ENCODE measurements around the gene IGFBP1. TPM values are rescaled to one million over a fixed set of nuclear protein-coding genes. Genes with fewer than 3 reads are reported as not detected.

Gene IGFBP1
- total RNA-seq, 1 donor from 2014 or later = not detected

DNA sequence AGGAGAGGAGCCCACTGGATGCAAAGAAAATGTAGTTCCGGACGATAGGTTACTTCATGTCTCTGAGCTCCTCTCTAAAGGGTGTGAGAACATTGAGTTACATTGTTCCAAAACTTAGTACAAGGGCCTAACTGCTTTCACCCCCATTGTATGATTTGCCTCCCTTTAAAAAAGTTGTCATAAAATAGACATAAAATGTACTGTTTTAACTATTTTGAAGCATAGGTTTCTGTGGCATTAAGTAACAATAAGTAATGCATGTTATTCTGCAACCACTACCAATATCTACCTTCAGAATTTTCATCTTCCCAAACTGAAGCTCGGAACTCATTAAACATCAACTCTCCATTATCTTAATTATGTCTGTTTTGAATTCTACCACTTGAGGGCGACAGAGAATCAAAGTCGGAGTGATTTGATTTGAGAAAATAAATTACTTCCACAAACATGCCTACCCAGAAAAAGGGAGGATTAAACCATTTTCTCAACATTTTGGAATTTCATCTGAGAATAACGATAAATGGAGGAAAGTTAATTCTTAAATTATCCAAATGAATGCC lies 2.7 kb downstream of the IGFBP1 start:
- no peak overlapping the region for H3K27ac Mint-ChIP-seq
- DNase-seq (ENCODE audit: low spot score in 2 of 2, unreplicated experiment in 2 of 2) = no peak
- H3K4me3 Mint-ChIP-seq = no peak overlapping the region
- TF ChIP-seq, protein P1, sequence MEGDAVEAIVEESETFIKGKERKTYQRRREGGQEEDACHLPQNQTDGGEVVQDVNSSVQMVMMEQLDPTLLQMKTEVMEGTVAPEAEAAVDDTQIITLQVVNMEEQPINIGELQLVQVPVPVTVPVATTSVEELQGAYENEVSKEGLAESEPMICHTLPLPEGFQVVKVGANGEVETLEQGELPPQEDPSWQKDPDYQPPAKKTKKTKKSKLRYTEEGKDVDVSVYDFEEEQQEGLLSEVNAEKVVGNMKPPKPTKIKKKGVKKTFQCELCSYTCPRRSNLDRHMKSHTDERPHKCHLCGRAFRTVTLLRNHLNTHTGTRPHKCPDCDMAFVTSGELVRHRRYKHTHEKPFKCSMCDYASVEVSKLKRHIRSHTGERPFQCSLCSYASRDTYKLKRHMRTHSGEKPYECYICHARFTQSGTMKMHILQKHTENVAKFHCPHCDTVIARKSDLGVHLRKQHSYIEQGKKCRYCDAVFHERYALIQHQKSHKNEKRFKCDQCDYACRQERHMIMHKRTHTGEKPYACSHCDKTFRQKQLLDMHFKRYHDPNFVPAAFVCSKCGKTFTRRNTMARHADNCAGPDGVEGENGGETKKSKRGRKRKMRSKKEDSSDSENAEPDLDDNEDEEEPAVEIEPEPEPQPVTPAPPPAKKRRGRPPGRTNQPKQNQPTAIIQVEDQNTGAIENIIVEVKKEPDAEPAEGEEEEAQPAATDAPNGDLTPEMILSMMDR (IDR thresholded peaks at IDR 0.05; ENCODE audit: unreplicated experiment) = peak; percentile 78
- H3K27me3 Mint-ChIP-seq (ENCODE audit: low read depth) = peaks cover 44% of the 10 kb centered on the region
- no peaks in the 10 kb centered on the region for H3K9me3 Mint-ChIP-seq
- peaks cover 22% of the 10 kb centered on the region for H3K4me1 Mint-ChIP-seq
- no peaks in the 10 kb centered on the region for H3K36me3 Mint-ChIP-seq

GRCh38 chr7:45891462-45892402 lies 3.4 kb downstream of the IGFBP1 start:
- Mint-ChIP-seq H3K27me3 (ENCODE audit: low read depth) (peaks cover 39% of the 10 kb centered on the region), H3K4me1 (peaks cover 22% of the 10 kb centered on the region), H3K27ac (no peak overlapping the region), H3K36me3 (no peaks in the 10 kb centered on the region), H3K4me3 (no peak overlapping the region), H3K9me3 (no peaks in the 10 kb centered on the region)
- DNase-seq (ENCODE audit: low spot score in 2 of 2, unreplicated experiment in 2 of 2) = no peak
- TF ChIP-seq, protein P1 (IDR thresholded peaks at IDR 0.05; ENCODE audit: unreplicated experiment) = peak; percentile 16

DNA sequence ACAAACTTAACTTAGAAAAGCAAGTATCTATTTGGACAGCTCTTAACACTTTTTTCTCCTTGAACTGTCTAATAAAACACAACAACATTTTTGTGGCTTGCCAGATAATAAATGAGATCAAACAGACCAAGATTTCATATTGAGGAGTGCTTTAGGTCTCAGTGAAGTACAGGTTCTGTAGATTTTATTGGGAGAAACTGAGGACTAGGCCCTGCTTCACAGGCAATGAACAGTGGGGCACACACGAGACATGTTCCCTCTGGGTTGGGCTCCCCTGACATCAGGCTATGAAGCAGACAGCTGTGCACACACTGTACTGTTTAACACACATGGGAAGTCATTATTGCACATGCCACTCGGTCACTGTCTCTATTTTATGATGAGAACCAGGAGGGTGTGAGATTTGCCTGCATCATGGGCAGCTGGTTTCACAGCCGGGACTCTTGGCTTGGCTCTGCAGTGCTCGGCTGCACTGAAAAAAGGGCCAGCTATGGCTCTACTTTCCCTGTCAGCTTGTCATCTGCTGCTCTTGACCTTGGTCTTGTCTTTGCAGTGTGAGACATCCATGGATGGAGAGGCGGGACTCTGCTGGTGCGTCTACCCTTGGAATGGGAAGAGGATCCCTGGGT lies 4.2 kb downstream of the IGFBP1 start:
- H3K36me3 Mint-ChIP-seq = no peaks in the 10 kb centered on the region
- TF ChIP-seq, protein P1 (IDR thresholded peaks at IDR 0.05; ENCODE audit: unreplicated experiment) = no peak
- H3K27me3 Mint-ChIP-seq (ENCODE audit: low read depth) = peaks cover 31% of the 10 kb centered on the region
- H3K4me3 Mint-ChIP-seq = no peak overlapping the region
- no peak overlapping the region for H3K27ac Mint-ChIP-seq
- H3K9me3 Mint-ChIP-seq = no peaks in the 10 kb centered on the region
- peaks cover 22% of the 10 kb centered on the region for H3K4me1 Mint-ChIP-seq
- no peak for DNase-seq (ENCODE audit: low spot score in 2 of 2, unreplicated experiment in 2 of 2)

GRCh38 chr7:45893374-45893995 lies 5.2 kb downstream of the IGFBP1 start:
- H3K4me3 Mint-ChIP-seq = no peak overlapping the region
- no peak for DNase-seq (ENCODE audit: low spot score in 2 of 2, unreplicated experiment in 2 of 2)
- TF ChIP-seq, protein P1 (IDR thresholded peaks at IDR 0.05; ENCODE audit: unreplicated experiment) = no peak
- peaks cover 22% of the 10 kb centered on the region for H3K27me3 Mint-ChIP-seq (ENCODE audit: low read depth)
- H3K27ac Mint-ChIP-seq = no peak overlapping the region
- H3K4me1 Mint-ChIP-seq = peaks cover 13% of the 10 kb centered on the region
- H3K36me3 Mint-ChIP-seq = no peaks in the 10 kb centered on the region
- peaks cover 5% of the 10 kb centered on the region for H3K9me3 Mint-ChIP-seq

- Mint-ChIP-seq H3K9me3 (peaks cover 5% of the 10 kb centered on the region), H3K4me3 (no peak overlapping the region), H3K27me3 (ENCODE audit: low read depth) (peaks cover 18% of the 10 kb centered on the region), H3K36me3 (no peaks in the 10 kb centered on the region), H3K4me1 (peaks cover 10% of the 10 kb centered on the region), H3K27ac (no peak overlapping the region)
- TF ChIP-seq, protein P1 (IDR thresholded peaks at IDR 0.05; ENCODE audit: unreplicated experiment) = no peak
- DNase-seq (ENCODE audit: low spot score in 2 of 2, unreplicated experiment in 2 of 2) = no peak
Observed at GRCh38 chr7:45893996-45894664, 5.8 kb downstream of the IGFBP1 start.

All from mesothelial cell of epicardium (in vitro differentiated cells).